HEK293 (cell line): Measurements from ENCODE around the gene MXRA8.

Experiments
- CTCF ChIA-PET: fragments of 350-600 bp; formaldehyde crosslinking; extraction: SDS; loops from one replicate; lab custom pipeline; 2021; ENCODE audit warnings: antibody characterized with exemption; lab: Yijun Ruan, JAX
- POLR2A ChIA-PET: fragments of 300-600 bp; formaldehyde crosslinking; extraction: SDS; loops from one replicate; lab custom pipeline; 2020; ENCODE audit warnings: antibody characterized with exemption, inconsistent platforms; lab: Yijun Ruan, JAX
- H3K27ac ChIP-seq: fragments of 200-500 bp; sonication (Bioruptor generic); 2 replicates; pipeline ENCODE4 v1.5.1; 2014; ENCODE audit warnings: low read depth, low read length, control low read depth, inconsistent platforms; ENCODE audit errors: extremely low read depth
- H3K36me3 ChIP-seq, 2 experiments: fragments of 200-500 bp in 1 of 2; sonication (Bioruptor generic) in 1 of 2; 1 replicate in 1 of 2; 2 replicates in 1 of 2; pipeline ENCODE4 v1.5.1; 2014 to 2017; ENCODE audit warnings: inconsistent platforms in 2 of 2, low read length in 2 of 2; ENCODE audit not compliant: control insufficient read depth in 2 of 2, insufficient read depth in 1 of 2
- H3K4me1 ChIP-seq: fragments of 200-500 bp; sonication (Bioruptor generic); 2 replicates; pipeline ENCODE4 v1.5.1; 2014; ENCODE audit warnings: mild to moderate bottlenecking, low read length, inconsistent platforms; ENCODE audit not compliant: control insufficient read depth, insufficient read depth
- H3K4me3 ChIP-seq: 2 replicates; pipeline ENCODE4 v1.5.1; 2011; ENCODE audit warnings: low read depth, mild to moderate bottlenecking, control low read depth, low read length, moderate library complexity
- H3K9me3 ChIP-seq: fragments of 200-500 bp; sonication (Bioruptor generic); 2 replicates; pipeline ENCODE4 v1.5.1; 2014; ENCODE audit warnings: low read depth, low read length, inconsistent platforms; ENCODE audit not compliant: control insufficient read depth, insufficient read depth
- ATF2 ChIP-seq: fragments of 450-650 bp; formaldehyde crosslinking; IDR thresholded peaks from 2 replicates; pipeline ENCODE4 v1.5.1; 2016; ENCODE audit warnings: missing biosample characterization, missing genetic modification characterization, low read depth
- GLIS2 ChIP-seq: fragments of 450-650 bp; formaldehyde crosslinking; IDR thresholded peaks from 2 replicates; pipeline ENCODE4 v1.5.1; 2016; ENCODE audit warnings: missing biosample characterization, missing genetic modification characterization
- KLF1 ChIP-seq: fragments of 450-650 bp; formaldehyde crosslinking; IDR thresholded peaks from 2 replicates; pipeline ENCODE4 v1.5.1; 2016; ENCODE audit warnings: missing biosample characterization, missing genetic modification characterization
- KLF9 ChIP-seq: fragments of 450-650 bp; formaldehyde crosslinking; IDR thresholded peaks from 2 replicates; pipeline ENCODE4 v1.5.1; 2016; ENCODE audit warnings: missing biosample characterization, missing genetic modification characterization, low read depth
- PRDM1 ChIP-seq: fragments of 450-650 bp; formaldehyde crosslinking; IDR thresholded peaks from 2 replicates; pipeline ENCODE4; 2016; ENCODE audit warnings: missing biosample characterization, missing genetic modification characterization
- PRDM6 ChIP-seq: fragments of 450-650 bp; formaldehyde crosslinking; IDR thresholded peaks from 2 replicates; pipeline ENCODE4 v1.5.1; 2017; ENCODE audit warnings: missing biosample characterization, missing genetic modification characterization
- SALL2 ChIP-seq: fragments of 450-650 bp; formaldehyde crosslinking; IDR thresholded peaks from 2 replicates; pipeline ENCODE4 v1.5.0; 2017; ENCODE audit warnings: missing biosample characterization, mild to moderate bottlenecking, missing genetic modification characterization, borderline replicate concordance
- SCRT1 ChIP-seq: fragments of 450-650 bp; formaldehyde crosslinking; IDR thresholded peaks from 2 replicates; pipeline ENCODE4 v1.5.1; 2016; ENCODE audit warnings: missing biosample characterization, missing genetic modification characterization, borderline replicate concordance
- SCRT2 ChIP-seq: fragments of 450-650 bp; formaldehyde crosslinking; IDR thresholded peaks from 2 replicates; pipeline ENCODE4 v1.5.1; 2016; ENCODE audit warnings: missing biosample characterization, missing genetic modification characterization
- YY1 ChIP-seq: fragments of 450-650 bp; formaldehyde crosslinking; IDR thresholded peaks from 2 replicates; pipeline ENCODE4 v1.5.1; 2018; ENCODE audit warnings: missing biosample characterization, missing genetic modification characterization
- ZBTB26 ChIP-seq: fragments of 450-650 bp; formaldehyde crosslinking; optimal IDR thresholded peaks from 2 replicates; pipeline ENCODE3; 2016; ENCODE audit warnings: missing biosample characterization, mild to moderate bottlenecking, missing genetic modification characterization
- ZFP37 ChIP-seq: fragments of 450-650 bp; formaldehyde crosslinking; IDR thresholded peaks from 2 replicates; pipeline ENCODE4 v1.5.1; 2016; ENCODE audit warnings: missing biosample characterization, missing genetic modification characterization
- ZFP41 ChIP-seq: fragments of 450-650 bp; formaldehyde crosslinking; IDR thresholded peaks from 2 replicates; pipeline ENCODE4 v1.5.1; 2016; ENCODE audit warnings: missing biosample characterization, missing genetic modification characterization, borderline replicate concordance
- ZIC2 ChIP-seq: fragments of 450-650 bp; formaldehyde crosslinking; IDR thresholded peaks from 2 replicates; pipeline ENCODE4 v1.5.1; 2016; ENCODE audit warnings: missing biosample characterization, missing genetic modification characterization
- ZNF114 ChIP-seq: fragments of 450-650 bp; formaldehyde crosslinking; IDR thresholded peaks from 2 replicates; pipeline ENCODE4 v1.5.0; 2017; ENCODE audit warnings: missing biosample characterization, missing genetic modification characterization
- ZNF121 ChIP-seq: fragments of 450-650 bp; formaldehyde crosslinking; IDR thresholded peaks from 2 replicates; pipeline ENCODE4 v1.5.1; 2016; ENCODE audit warnings: missing biosample characterization, missing genetic modification characterization
- ZNF202 ChIP-seq: fragments of 450-650 bp; formaldehyde crosslinking; IDR thresholded peaks from 2 replicates; pipeline ENCODE4 v1.5.1; 2016; ENCODE audit warnings: missing biosample characterization, missing genetic modification characterization, borderline replicate concordance
- ZNF266 ChIP-seq: fragments of 450-650 bp; formaldehyde crosslinking; IDR thresholded peaks from 2 replicates; pipeline ENCODE4 v1.5.1; 2016; ENCODE audit warnings: missing biosample characterization, missing genetic modification characterization, low read depth
- ZNF274 ChIP-seq, 2 experiments: fragments of 200-500 bp in 1 of 2; fragments of 450-650 bp in 1 of 2; sonication (Bioruptor generic) in 1 of 2; formaldehyde crosslinking in 1 of 2; IDR thresholded peaks; 2 replicates each; pipeline versions ENCODE4 v1.5.1 to v1.6.1; 2014 to 2016; ENCODE audit warnings: borderline replicate concordance in 1 of 2, inconsistent platforms in 1 of 2, low read length in 1 of 2, missing biosample characterization in 1 of 2, missing genetic modification characterization in 1 of 2
- ZNF324 ChIP-seq: fragments of 450-650 bp; formaldehyde crosslinking; IDR thresholded peaks from 2 replicates; pipeline ENCODE4 v1.5.1; 2016; ENCODE audit warnings: missing biosample characterization, missing genetic modification characterization
- ZNF37A ChIP-seq: fragments of 450-650 bp; IDR thresholded peaks from 2 replicates; pipeline ENCODE4 v1.5.1; 2018; ENCODE audit warnings: missing biosample characterization, missing genetic modification characterization
- ZNF426 ChIP-seq: fragments of 450-650 bp; formaldehyde crosslinking; IDR thresholded peaks from 2 replicates; pipeline ENCODE4 v1.5.1; 2017; ENCODE audit warnings: missing biosample characterization, missing genetic modification characterization, mild to moderate bottlenecking, inconsistent platforms, moderate library complexity
- ZNF488 ChIP-seq: fragments of 450-650 bp; formaldehyde crosslinking; IDR thresholded peaks from 2 replicates; pipeline ENCODE4 v1.5.1; 2016; ENCODE audit warnings: missing biosample characterization, missing genetic modification characterization
- ZNF501 ChIP-seq: fragments of 450-650 bp; formaldehyde crosslinking; IDR thresholded peaks from 2 replicates; pipeline ENCODE4 v1.5.1; 2016; ENCODE audit warnings: missing biosample characterization, missing genetic modification characterization
- ZNF521 ChIP-seq: fragments of 450-650 bp; formaldehyde crosslinking; IDR thresholded peaks from 2 replicates; pipeline ENCODE4 v1.5.1; 2017; ENCODE audit warnings: missing biosample characterization, mild to moderate bottlenecking, missing genetic modification characterization
- ZNF692 ChIP-seq: fragments of 450-650 bp; formaldehyde crosslinking; IDR thresholded peaks from 2 replicates; pipeline ENCODE4 v1.5.1; 2016; ENCODE audit warnings: missing biosample characterization, missing genetic modification characterization
- ZNF701 ChIP-seq: fragments of 450-650 bp; formaldehyde crosslinking; IDR thresholded peaks from 2 replicates; pipeline ENCODE4 v1.5.1; 2016; ENCODE audit warnings: missing biosample characterization, missing genetic modification characterization
- TF ChIP-seq, protein P1 (sequence below): fragments of 450-650 bp; formaldehyde crosslinking; IDR thresholded peaks from 2 replicates; pipeline ENCODE4 v1.5.1; 2016; ENCODE audit warnings: missing biosample characterization, missing genetic modification characterization

Gene MXRA8

DNA sequence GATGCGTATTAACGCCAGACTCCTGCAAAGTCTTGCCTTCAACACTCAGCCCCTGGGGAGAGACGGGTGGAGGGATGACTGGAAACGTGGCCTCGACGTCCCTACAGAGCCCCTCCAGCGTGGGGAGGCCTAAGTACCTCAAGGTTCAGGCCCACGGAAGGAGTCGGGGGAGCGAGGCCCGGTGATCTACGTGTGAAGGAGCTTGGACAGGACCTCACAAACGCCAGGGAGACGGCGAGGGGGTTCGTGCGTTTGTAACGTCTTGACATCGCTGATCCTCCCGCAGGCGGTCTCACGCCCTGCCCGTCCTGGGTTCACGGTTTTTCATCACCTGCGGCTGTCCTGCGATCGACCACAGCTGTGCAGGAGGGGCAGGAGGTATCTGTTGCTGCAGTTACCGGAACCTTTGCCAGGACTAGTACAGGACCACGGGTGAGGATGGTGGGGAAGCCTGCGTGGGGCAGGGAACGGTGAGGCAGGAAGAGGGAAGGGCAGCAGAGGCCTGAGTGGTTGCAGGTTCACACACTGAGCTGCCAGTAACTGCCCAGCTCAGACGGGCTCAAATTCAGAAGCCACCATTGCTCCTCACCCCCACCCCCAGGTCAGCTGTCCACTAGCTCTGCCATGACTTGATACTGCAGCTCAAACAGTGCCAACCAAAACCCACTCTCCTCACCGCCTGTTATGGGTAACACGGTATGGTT, 41.7 kb upstream of the MXRA8 start:
- H3K27ac ChIP-seq: peak overlapping the region; percentile 56
- H3K4me3 ChIP-seq: peak overlapping the region; percentile 63
- H3K9me3 ChIP-seq: no peaks in the 10 kb centered on the region
- CTCF ChIA-PET: interaction anchor here (0.9 to 1.5 kb wide), 5 partner anchors 8 to 105 kb away, joined by 3 to 6 read pairs (median 4); no protein-coding TSS in a partner anchor
- POLR2A ChIA-PET: interaction anchor here (0.8 to 2.9 kb wide), 10 partner anchors 9 to 105 kb away, joined by 3 to 36 read pairs (median 4); partner anchors contain the start of gene AURKAIP1
- peaks cover 21 to 84% of the 10 kb centered on the region in 2 experiments; a peak in 2 of 3 replicates for H3K36me3 ChIP-seq
- no peaks in the 10 kb centered on the region for H3K4me1 ChIP-seq
- TF ChIP-seq PRDM1 (tag by site-specific recombination) (no peak), ZFP37 (tag by site-specific recombination) (0 out of 2 replicates have a peak, but pooled peaks have one; percentile 20), ZNF37A (tag by site-specific recombination) (no peak), ZNF488 (tag by site-specific recombination) (no peak), ZNF701 (tag by site-specific recombination) (no peak), ATF2 (tag by site-specific recombination) (no peak), ZNF114 (no peak), KLF1 (0 out of 2 replicates have a peak, but pooled peaks have one; percentile 27), ZNF324 (tag by site-specific recombination) (no peak), ZNF266 (tag by site-specific recombination) (no peak), SCRT2 (tag by site-specific recombination) (peak; percentile 96), ZNF521 (tag by site-specific recombination) (no peak), ZNF202 (tag by site-specific recombination) (no peak), ZNF274 (IDR thresholded peaks at IDR 0.05; ENCODE audit: low read length) (no peak), ZNF274 (tag by site-specific recombination; IDR thresholded peaks at IDR 0.05; ENCODE audit: borderline replicate concordance) (no peak), ZNF501 (peak; percentile 45), PRDM6 (tag by site-specific recombination) (no peak), GLIS2 (0 out of 2 replicates have a peak, but pooled peaks have one; percentile 4), ZNF121 (no peak), ZIC2 (tag by site-specific recombination) (no peak), ZNF692 (no peak), KLF9 (tag by site-specific recombination) (no peak), ZNF426 (tag by site-specific recombination) (no peak), YY1 (tag by site-specific recombination) (no peak), ZBTB26 (tag by site-specific recombination) (no peak), ZFP41 (tag by site-specific recombination) (no peak), SCRT1 (peak; percentile 89; the same call in 1 of the 2 replicates), SALL2 (tag by site-specific recombination) (no peak)
- TF ChIP-seq, protein P1, sequence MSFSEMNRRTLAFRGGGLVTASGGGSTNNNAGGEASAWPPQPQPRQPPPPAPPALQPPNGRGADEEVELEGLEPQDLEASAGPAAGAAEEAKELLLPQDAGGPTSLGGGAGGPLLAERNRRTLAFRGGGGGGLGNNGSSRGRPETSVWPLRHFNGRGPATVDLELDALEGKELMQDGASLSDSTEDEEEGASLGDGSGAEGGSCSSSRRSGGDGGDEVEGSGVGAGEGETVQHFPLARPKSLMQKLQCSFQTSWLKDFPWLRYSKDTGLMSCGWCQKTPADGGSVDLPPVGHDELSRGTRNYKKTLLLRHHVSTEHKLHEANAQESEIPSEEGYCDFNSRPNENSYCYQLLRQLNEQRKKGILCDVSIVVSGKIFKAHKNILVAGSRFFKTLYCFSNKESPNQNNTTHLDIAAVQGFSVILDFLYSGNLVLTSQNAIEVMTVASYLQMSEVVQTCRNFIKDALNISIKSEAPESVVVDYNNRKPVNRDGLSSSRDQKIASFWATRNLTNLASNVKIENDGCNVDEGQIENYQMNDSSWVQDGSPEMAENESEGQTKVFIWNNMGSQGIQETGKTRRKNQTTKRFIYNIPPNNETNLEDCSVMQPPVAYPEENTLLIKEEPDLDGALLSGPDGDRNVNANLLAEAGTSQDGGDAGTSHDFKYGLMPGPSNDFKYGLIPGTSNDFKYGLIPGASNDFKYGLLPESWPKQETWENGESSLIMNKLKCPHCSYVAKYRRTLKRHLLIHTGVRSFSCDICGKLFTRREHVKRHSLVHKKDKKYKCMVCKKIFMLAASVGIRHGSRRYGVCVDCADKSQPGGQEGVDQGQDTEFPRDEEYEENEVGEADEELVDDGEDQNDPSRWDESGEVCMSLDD (tag by site-specific recombination): peak; percentile 14; the same call in 1 of the 2 replicates
